ENCODE results near the gene TRIM8. TPM values are rescaled to one million over a fixed set of nuclear protein-coding genes. Genes with fewer than 3 reads are reported as not detected.

TRIM8 gene
- total and polyA plus RNA-seq, 2 experiments from 2014 or later = 59.8 to 130 TPM

GRCh38 chr10:102620591-102621442 lies 23.5 kb upstream of the TRIM8 start:
- TF ChIP-seq CTCF (IDR thresholded peaks at IDR 0.05; ENCODE audit: low read depth, low read length) = no peak
- H3K36me3 ChIP-seq = no peaks in the 10 kb centered on the region
- peak overlapping the region; percentile 98 for H3K27ac ChIP-seq
- peaks cover 78% of the 10 kb centered on the region for H3K4me1 ChIP-seq (ENCODE audit: low read depth)
- DNase-seq (ENCODE audit: low read depth in 1 of 2, low spot score in 1 of 2) = peak; percentile 71 to 95
- no peaks in the 10 kb centered on the region for H3K27me3 ChIP-seq
- H3K4me3 ChIP-seq = no peak overlapping the region
- H3K9me3 ChIP-seq (ENCODE audit: low read depth) = no peaks in the 10 kb centered on the region

GRCh38 chr10:102621443-102622325 lies 22.6 kb upstream of the TRIM8 start:
- H3K4me3 ChIP-seq = no peak overlapping the region

GRCh38 chr10:102624094-102624493 lies 20.2 kb upstream of the TRIM8 start:
- no peak for DNase-seq (ENCODE audit: low read depth in 1 of 2, low spot score in 1 of 2)
- Histone ChIP-seq H3K27me3 (no peaks in the 10 kb centered on the region), H3K9me3 (ENCODE audit: low read depth) (no peaks in the 10 kb centered on the region), H3K27ac (no peak overlapping the region), H3K4me3 (no peak overlapping the region), H3K4me1 (ENCODE audit: low read depth) (peaks cover 86% of the 10 kb centered on the region), H3K36me3 (no peaks in the 10 kb centered on the region)
- TF ChIP-seq CTCF (IDR thresholded peaks at IDR 0.05; ENCODE audit: low read depth, low read length) = no peak

More at GRCh38 chr10:102621443-102622325, 22.6 kb upstream of the TRIM8 start:
- TF ChIP-seq CTCF (IDR thresholded peaks at IDR 0.05; ENCODE audit: low read depth, low read length) = no peak
- no peaks in the 10 kb centered on the region for H3K36me3 ChIP-seq
- peaks cover 78% of the 10 kb centered on the region for H3K4me1 ChIP-seq (ENCODE audit: low read depth)
- H3K27me3 ChIP-seq = no peaks in the 10 kb centered on the region
- H3K9me3 ChIP-seq (ENCODE audit: low read depth) = no peaks in the 10 kb centered on the region
- DNase-seq (ENCODE audit: low read depth in 1 of 2, low spot score in 1 of 2) = no peak
- peak overlapping the region; percentile 98 for H3K27ac ChIP-seq

- H3K4me3 ChIP-seq = no peak overlapping the region
- H3K27me3 ChIP-seq = no peaks in the 10 kb centered on the region
- peak in 1 of 2 donors; percentile 72 for DNase-seq (ENCODE audit: low read depth in 1 of 2, low spot score in 1 of 2)
- peaks cover 86% of the 10 kb centered on the region for H3K4me1 ChIP-seq (ENCODE audit: low read depth)
- H3K9me3 ChIP-seq (ENCODE audit: low read depth) = no peaks in the 10 kb centered on the region
- peak overlapping the region; percentile 94 for H3K27ac ChIP-seq
- H3K36me3 ChIP-seq = no peaks in the 10 kb centered on the region
- no peak for TF ChIP-seq CTCF (IDR thresholded peaks at IDR 0.05; ENCODE audit: low read depth, low read length)
These were observed 19.3 kb upstream of the TRIM8 start for GRCh38 chr10:102624751-102625645.
